GM23338 (cell line): ENCODE results near the gene PGAP6. TPM values are rescaled to one million over a fixed set of nuclear protein-coding genes. Genes with fewer than 3 reads are reported as not detected.
A peak's percentile ranks its signal among the peaks of the same experiment; 100 is the strongest.

ENCODE experiments used
- ATAC-seq: fragments of 200-7000 bp; cut with Tn5 transposase; 3 replicates; pipeline ENCODE4 v1.9.1; 2020
- DNase-seq: peaks from one replicate; pipeline ENCODE4 v3.0.0-alpha.2; 2015; ENCODE audit warnings: low spot score
- H2AFZ ChIP-seq: fragments of 200-600 bp; sonication (generic); 2 replicates; pipeline ENCODE4 v1.8.0; 2016; ENCODE audit warnings: antibody characterized with exemption, mild to moderate bottlenecking, moderate library complexity
- H3F3A ChIP-seq: fragments of 200-600 bp; sonication (generic); replicated peaks from 2 replicates; pipeline ENCODE4 v1.8.0; 2017; ENCODE audit warnings: antibody characterized with exemption, mixed run types, low read depth
- H3K27ac ChIP-seq: fragments of 200-600 bp; sonication (generic); 2 replicates; pipeline ENCODE4 v1.6.1; 2016; ENCODE audit warnings: low read depth
- H3K27me3 ChIP-seq: fragments of 200-600 bp; sonication (generic); 2 replicates; pipeline ENCODE4 v1.8.0; 2016; ENCODE audit warnings: mild to moderate bottlenecking, mixed run types, moderate library complexity; ENCODE audit not compliant: insufficient read depth
- H3K36me3 ChIP-seq: fragments of 200-600 bp; sonication (generic); 2 replicates; pipeline ENCODE4 v1.8.0; 2016; ENCODE audit warnings: mild to moderate bottlenecking; ENCODE audit not compliant: insufficient read depth
- H3K4me1 ChIP-seq: fragments of 200-600 bp; sonication (generic); 2 replicates; pipeline ENCODE4 v1.8.0; 2016; ENCODE audit warnings: mild to moderate bottlenecking, moderate library complexity; ENCODE audit not compliant: insufficient read depth
- H3K4me2 ChIP-seq: fragments of 200-600 bp; sonication (generic); 2 replicates; pipeline ENCODE4 v1.7.1; 2017; ENCODE audit warnings: mixed run types
- H3K4me3 ChIP-seq: fragments of 200-600 bp; sonication (generic); 2 replicates; pipeline ENCODE4 v1.6.1; 2016; ENCODE audit warnings: mixed run types
- H3K79me2 ChIP-seq: fragments of 200-600 bp; sonication (generic); replicated peaks from 2 replicates; pipeline ENCODE4 v1.8.0; 2017; ENCODE audit warnings: mild to moderate bottlenecking; ENCODE audit not compliant: insufficient read depth
- H3K9me2 ChIP-seq: fragments of 200-600 bp; sonication (generic); 2 replicates; pipeline ENCODE4 v1.8.0; 2017; ENCODE audit not compliant: insufficient read depth
- H4K20me1 ChIP-seq: fragments of 200-600 bp; sonication (generic); replicated peaks from 2 replicates; pipeline ENCODE4 v1.8.0; 2017; ENCODE audit warnings: mild to moderate bottlenecking; ENCODE audit not compliant: insufficient read depth
- H3K27ac Mint-ChIP-seq: 2 replicates; pipeline ENCODE4 v1.8.0; 2020; ENCODE audit warnings: inconsistent platforms, mild to moderate bottlenecking, moderate library complexity, mixed read lengths
- H3K27me3 Mint-ChIP-seq: 3 replicates; pipeline ENCODE4 v1.8.0; 2022; ENCODE audit warnings: low read depth, mild to moderate bottlenecking, moderate library complexity, mixed read lengths, inconsistent platforms; ENCODE audit not compliant: insufficient read depth, poor library complexity
- H3K36me3 Mint-ChIP-seq: 3 replicates; pipeline ENCODE4 v1.8.0; 2021; ENCODE audit warnings: low read depth, mild to moderate bottlenecking, inconsistent platforms, moderate library complexity, mixed read lengths
- H3K4me1 Mint-ChIP-seq: 3 replicates; pipeline ENCODE4 v1.8.0; 2020; ENCODE audit warnings: mild to moderate bottlenecking, inconsistent platforms, mixed read lengths
- H3K4me3 Mint-ChIP-seq: 3 replicates; pipeline ENCODE4 v1.8.0; 2021; ENCODE audit warnings: moderate library complexity, mild to moderate bottlenecking, inconsistent platforms, mixed read lengths
- H3K9me3 Mint-ChIP-seq: 3 replicates; pipeline ENCODE4 v1.8.0; 2020; ENCODE audit warnings: moderate library complexity, mild to moderate bottlenecking, inconsistent platforms, mixed read lengths
- CREB1 ChIP-seq: fragments of 250-450 bp; sonication (Bioruptor Pico); IDR thresholded peaks from 2 replicates; pipeline ENCODE4 v1.5.0; 2020; ENCODE audit warnings: low read depth, mild to moderate bottlenecking, moderate library complexity
- CTCF ChIP-seq, 2 experiments: fragments of 200-600 bp in 1 of 2; sonication (generic) in 1 of 2; conservative IDR thresholded peaks; 2 replicates each; pipeline versions ENCODE4 v1.5.1 to v1.6.1; 2016 to 2017; ENCODE audit warnings: antibody characterized with exemption in 2 of 2, low read depth in 2 of 2, mild to moderate bottlenecking in 2 of 2, moderate library complexity in 1 of 2
- ETS1 ChIP-seq: IDR thresholded peaks from 2 replicates; pipeline ENCODE4 v1.6.1; 2016; ENCODE audit warnings: antibody characterized with exemption
- EZH2 ChIP-seq: fragments of 200-600 bp; sonication (generic); IDR thresholded peaks from one replicate; pipeline ENCODE4 v1.8.0; 2017; ENCODE audit warnings: antibody characterized with exemption, mild to moderate bottlenecking, low read depth; ENCODE audit not compliant: unreplicated experiment
- EZH2phosphoT487 ChIP-seq: fragments of 200-600 bp; sonication (generic); IDR thresholded peaks from one replicate; pipeline ENCODE4 v1.8.1; 2018; ENCODE audit warnings: antibody characterized with exemption; ENCODE audit not compliant: unreplicated experiment
- JUNB ChIP-seq: IDR thresholded peaks from one replicate; pipeline ENCODE4 v1.6.1; 2016; ENCODE audit warnings: antibody characterized with exemption; ENCODE audit not compliant: unreplicated experiment
- NANOG ChIP-seq: IDR thresholded peaks from 2 replicates; pipeline ENCODE4 v1.6.1; 2016; ENCODE audit warnings: antibody characterized with exemption, borderline replicate concordance
- POLR2AphosphoS5 ChIP-seq: IDR thresholded peaks from 2 replicates; pipeline ENCODE4 v1.6.1; 2016; ENCODE audit warnings: antibody characterized with exemption, low read depth
- REST ChIP-seq: IDR thresholded peaks from one replicate; pipeline ENCODE4 v1.6.1; 2018; ENCODE audit warnings: antibody characterized with exemption; ENCODE audit not compliant: unreplicated experiment
- STAT1 ChIP-seq: IDR thresholded peaks from one replicate; pipeline ENCODE4 v1.6.1; 2016; ENCODE audit warnings: antibody characterized with exemption; ENCODE audit not compliant: unreplicated experiment
- ZNF114 ChIP-seq: fragments of 250-450 bp; sonication (Bioruptor Pico); IDR thresholded peaks from 2 replicates; pipeline ENCODE4 v1.5.0; 2020; ENCODE audit warnings: mild to moderate bottlenecking, moderate library complexity
- ZNF331 ChIP-seq: fragments of 250-450 bp; sonication (Bioruptor Pico); IDR thresholded peaks from 2 replicates; pipeline ENCODE4 v1.5.0; 2020; ENCODE audit warnings: low read depth, mild to moderate bottlenecking, moderate library complexity
- ZNF462 ChIP-seq: fragments of 250-450 bp; sonication (Bioruptor Pico); IDR thresholded peaks from 2 replicates; pipeline ENCODE4 v1.5.0; 2020; ENCODE audit warnings: mild to moderate bottlenecking, moderate library complexity
- polyA plus RNA-seq: library from polyadenylated mRNA; unstranded; fragments of >200 nt; fragmentation: Nextera tagmentation; extraction: Ambion mirVana; gene quantifications from 2 replicates; pipeline ENCODE4 v1.2.1, GENCODE V29; 2016
- total RNA-seq: library from RNA; depleted of rRNA; stranded (reverse); fragments of >200 nt; shearing (Covaris generic); gene quantifications from 2 replicates; pipeline ENCODE4 v1.2.3, GENCODE V29; 2014

PGAP6 gene
- total and polyA plus RNA-seq, 2 experiments from 2014 or later: 25.1 to 112 TPM

- DNase-seq (peak; percentile 70), ATAC-seq (peak; percentile 71)
- Mint-ChIP-seq H3K4me3 (no peak overlapping the region; the same call in 2 of the 3 replicates), H3K4me1 (peaks cover 23% of the 10 kb centered on the region), H3K36me3 (peaks cover 3% of the 10 kb centered on the region; the same call in 1 of the 3 replicates), H3K27me3 (peaks cover 5% of the 10 kb centered on the region), H3K27ac (no peak overlapping the region), H3K9me3 (no peaks in the 10 kb centered on the region)
- Histone ChIP-seq H3K4me3 (no peak overlapping the region), H2AFZ (no peak overlapping the region), H3K4me2 (no peak overlapping the region; the same call in 1 of the 2 replicates), H3K4me1 (peaks cover 4% of the 10 kb centered on the region; the same call in 1 of the 2 replicates), H3K27me3 (no peaks in the 10 kb centered on the region), H3K27ac (0 out of 2 replicates have a peak overlapping the region, but pooled peaks have one; percentile 55), H4K20me1 (peaks cover 29% of the 10 kb centered on the region), H3F3A (peaks cover 3% of the 10 kb centered on the region; the same call in 1 of the 2 replicates), H3K79me2 (peaks cover 97% of the 10 kb centered on the region), H3K9me2 (no peaks in the 10 kb centered on the region), H3K36me3 (no peaks in the 10 kb centered on the region)
- TF ChIP-seq NANOG: no peak
- no peak for TF ChIP-seq STAT1
- no peak for TF ChIP-seq EZH2phosphoT487
- TF ChIP-seq EZH2: no peak
- TF ChIP-seq JUNB: no peak
- TF ChIP-seq CREB1: no peak
- no peak for TF ChIP-seq ZNF331 (CRISPR knock-in tag)
- no peak for TF ChIP-seq REST
- no peak for TF ChIP-seq POLR2AphosphoS5
- TF ChIP-seq CTCF (conservative IDR thresholded peaks at IDR 0.05; ENCODE audit: low read depth in 2 of 2): no peak
- no peak for TF ChIP-seq ZNF462 (CRISPR knock-in tag)
- no peak for TF ChIP-seq ZNF114 (CRISPR knock-in tag)
- TF ChIP-seq ETS1: no peak
Measured at GRCh38 chr16:324451-325334, 57.1 kb downstream of the PGAP6 start.
